NCI-H187 (cell line): ENCODE data around the gene PDZRN3.

ENCODE experiments used
- DNase-seq, 2 experiments: peaks; one replicate each; lab custom pipeline; 2025; lab: John Stamatoyannopoulos, UW

Gene PDZRN3

GRCh38 chr3:73452729-73453128 lies 172.0 kb downstream of the PDZRN3 start:
- DNase-seq: no peak

GRCh38 chr3:73451301-73451944 lies 173.3 kb downstream of the PDZRN3 start:
- no peak for DNase-seq

GRCh38 chr3:73449774-73450173 lies 175.0 kb downstream of the PDZRN3 start:
- DNase-seq: no peak

GRCh38 chr3:73448761-73449301 lies 175.9 kb downstream of the PDZRN3 start:
- no peak for DNase-seq

- DNase-seq: no peak
Measured at GRCh38 chr3:73448041-73448440, 176.7 kb downstream of the PDZRN3 start.

GRCh38 chr3:73447111-73447510 lies 177.6 kb downstream of the PDZRN3 start:
- DNase-seq: no peak

GRCh38 chr3:73446467-73447110 lies 178.2 kb downstream of the PDZRN3 start:
- no peak for DNase-seq

GRCh38 chr3:73442886-73443285 lies 181.9 kb downstream of the PDZRN3 start:
- DNase-seq: no peak

- no peak for DNase-seq
Measured at GRCh38 chr3:73442152-73442551, 182.6 kb downstream of the PDZRN3 start.

GRCh38 chr3:73437828-73438227 lies 186.9 kb downstream of the PDZRN3 start:
- DNase-seq: no peak

GRCh38 chr3:73435055-73435454 lies 189.7 kb downstream of the PDZRN3 start:
- DNase-seq: no peak

- DNase-seq: no peak
Measured at GRCh38 chr3:73433687-73434086, 191.1 kb downstream of the PDZRN3 start.

GRCh38 chr3:73433079-73433478 lies 191.7 kb downstream of the PDZRN3 start:
- DNase-seq: no peak

- DNase-seq: no peak
Measured at GRCh38 chr3:73432706-73433032, 192.1 kb downstream of the PDZRN3 start.

- DNase-seq: no peak
Measured at GRCh38 chr3:73432023-73432705, 192.6 kb downstream of the PDZRN3 start.

GRCh38 chr3:73431183-73431900 lies 193.4 kb downstream of the PDZRN3 start:
- DNase-seq: no peak

- no peak for DNase-seq
Measured at GRCh38 chr3:73427048-73427706, 197.6 kb downstream of the PDZRN3 start.

- no peak for DNase-seq
Measured at GRCh38 chr3:73426606-73427005, 198.1 kb downstream of the PDZRN3 start.

- DNase-seq: no peak
Measured at GRCh38 chr3:73423116-73423515, 201.6 kb downstream of the PDZRN3 start.

- DNase-seq: no peak
Measured at GRCh38 chr3:73422571-73422970, 202.2 kb downstream of the PDZRN3 start.

GRCh38 chr3:73419942-73420341 lies 204.8 kb downstream of the PDZRN3 start:
- DNase-seq: no peak
